GM12874 (cell line): ENCODE measurements around the gene CFAP61.

ENCODE experiments used
- CTCF ChIP-seq: IDR thresholded peaks from 2 replicates; pipeline ENCODE4 v1.5.1; 2011; ENCODE audit warnings: low read depth, mild to moderate bottlenecking, control low read depth, low read length, moderate library complexity; ENCODE audit not compliant: insufficient read depth

CFAP61 gene

GRCh38 chr20:20253744-20254330 is 201.5 kb downstream of the CFAP61 start:
- no peak for TF ChIP-seq CTCF

GRCh38 chr20:20255099-20255498 is 202.8 kb downstream of the CFAP61 start:
- no peak for TF ChIP-seq CTCF

GRCh38 chr20:20259533-20259932 is 207.2 kb downstream of the CFAP61 start:
- no peak for TF ChIP-seq CTCF

GRCh38 chr20:20261159-20261558 is 208.8 kb downstream of the CFAP61 start:
- no peak for TF ChIP-seq CTCF

GRCh38 chr20:20265210-20265609 is 212.9 kb downstream of the CFAP61 start:
- no peak for TF ChIP-seq CTCF

GRCh38 chr20:20266552-20266951 is 214.2 kb downstream of the CFAP61 start:
- TF ChIP-seq CTCF = no peak

- TF ChIP-seq CTCF = no peak
Observed at GRCh38 chr20:20267685-20268370, 215.5 kb downstream of the CFAP61 start.

GRCh38 chr20:20271271-20271670 is 218.9 kb downstream of the CFAP61 start:
- no peak for TF ChIP-seq CTCF
